ENCODE results near the gene ZNF565.

Gene ZNF565

DNA sequence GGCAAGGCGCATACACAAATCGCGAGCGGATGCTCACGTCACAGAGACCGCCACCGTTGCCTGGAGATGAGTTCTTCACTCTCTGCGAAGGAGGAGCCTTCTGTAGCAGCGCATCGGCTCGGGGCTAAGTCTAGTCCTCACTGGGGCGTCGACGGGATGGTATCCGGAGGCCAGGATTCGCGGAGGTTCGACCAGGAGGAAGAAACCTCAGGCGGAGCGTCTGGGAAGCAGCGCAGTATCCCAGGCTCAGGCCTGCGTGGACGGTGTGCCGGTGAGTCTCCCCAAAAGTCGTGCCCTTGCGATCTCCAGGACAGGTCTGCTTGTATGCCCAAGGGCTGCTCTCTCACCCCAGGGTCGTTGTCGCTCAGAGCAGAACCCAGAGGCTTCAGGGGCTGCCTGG is 40.9 kb upstream of the ZNF565 start:
- H3K4me3 ChIP-seq (ENCODE audit: low read depth, low read length), result no peak overlapping the region
- TF ChIP-seq, protein P1, sequence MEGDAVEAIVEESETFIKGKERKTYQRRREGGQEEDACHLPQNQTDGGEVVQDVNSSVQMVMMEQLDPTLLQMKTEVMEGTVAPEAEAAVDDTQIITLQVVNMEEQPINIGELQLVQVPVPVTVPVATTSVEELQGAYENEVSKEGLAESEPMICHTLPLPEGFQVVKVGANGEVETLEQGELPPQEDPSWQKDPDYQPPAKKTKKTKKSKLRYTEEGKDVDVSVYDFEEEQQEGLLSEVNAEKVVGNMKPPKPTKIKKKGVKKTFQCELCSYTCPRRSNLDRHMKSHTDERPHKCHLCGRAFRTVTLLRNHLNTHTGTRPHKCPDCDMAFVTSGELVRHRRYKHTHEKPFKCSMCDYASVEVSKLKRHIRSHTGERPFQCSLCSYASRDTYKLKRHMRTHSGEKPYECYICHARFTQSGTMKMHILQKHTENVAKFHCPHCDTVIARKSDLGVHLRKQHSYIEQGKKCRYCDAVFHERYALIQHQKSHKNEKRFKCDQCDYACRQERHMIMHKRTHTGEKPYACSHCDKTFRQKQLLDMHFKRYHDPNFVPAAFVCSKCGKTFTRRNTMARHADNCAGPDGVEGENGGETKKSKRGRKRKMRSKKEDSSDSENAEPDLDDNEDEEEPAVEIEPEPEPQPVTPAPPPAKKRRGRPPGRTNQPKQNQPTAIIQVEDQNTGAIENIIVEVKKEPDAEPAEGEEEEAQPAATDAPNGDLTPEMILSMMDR (IDR thresholded peaks at IDR 0.05; ENCODE audit: borderline replicate concordance, insufficient read depth, low read depth, low read length), result no peak

DNA sequence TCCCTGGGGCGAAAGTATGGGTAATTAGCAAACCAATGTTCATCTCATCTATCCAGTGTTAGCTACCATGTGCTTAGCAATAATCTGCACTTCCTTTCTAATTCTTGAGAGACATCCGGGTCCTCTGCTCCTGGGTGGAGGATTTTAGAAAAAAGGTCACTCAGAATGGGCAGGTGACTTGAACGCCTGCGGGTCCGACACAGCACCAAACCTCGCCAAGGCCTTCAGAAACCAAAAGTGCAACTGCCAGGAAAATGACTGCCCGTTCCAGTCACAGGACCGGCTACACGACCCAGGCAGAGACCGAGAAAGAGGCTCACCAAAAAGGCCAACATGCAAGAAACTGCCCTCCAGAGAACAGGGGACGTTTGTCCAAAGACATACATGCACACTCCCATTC is 40.4 kb upstream of the ZNF565 start:
- TF ChIP-seq, protein P1 (IDR thresholded peaks at IDR 0.05; ENCODE audit: borderline replicate concordance, insufficient read depth, low read depth, low read length), result no peak
- H3K4me3 ChIP-seq (ENCODE audit: low read depth, low read length), result no peak overlapping the region

DNA sequence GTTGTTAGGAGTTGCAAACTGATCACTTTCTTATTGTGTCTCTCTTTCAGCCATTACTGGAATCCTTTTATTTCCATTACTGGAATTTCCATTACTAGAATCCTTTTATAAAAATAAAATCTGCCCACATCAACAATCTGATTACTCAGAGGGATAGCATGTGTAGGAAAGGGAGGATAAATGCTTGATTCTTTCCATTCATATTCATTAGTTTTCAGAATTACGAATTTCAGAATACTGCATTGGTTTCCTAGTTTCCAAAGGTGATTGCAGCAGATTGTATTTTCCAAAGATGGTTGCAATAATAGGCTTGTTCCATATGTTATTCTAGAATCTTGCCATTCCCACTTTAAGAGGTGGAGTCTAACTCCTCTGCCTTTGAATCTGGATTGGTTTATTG is 37.6 kb upstream of the ZNF565 start:
- H3K4me3 ChIP-seq (ENCODE audit: low read depth, low read length), result no peak overlapping the region
- TF ChIP-seq, protein P1 (IDR thresholded peaks at IDR 0.05; ENCODE audit: borderline replicate concordance, insufficient read depth, low read depth, low read length), result no peak

DNA sequence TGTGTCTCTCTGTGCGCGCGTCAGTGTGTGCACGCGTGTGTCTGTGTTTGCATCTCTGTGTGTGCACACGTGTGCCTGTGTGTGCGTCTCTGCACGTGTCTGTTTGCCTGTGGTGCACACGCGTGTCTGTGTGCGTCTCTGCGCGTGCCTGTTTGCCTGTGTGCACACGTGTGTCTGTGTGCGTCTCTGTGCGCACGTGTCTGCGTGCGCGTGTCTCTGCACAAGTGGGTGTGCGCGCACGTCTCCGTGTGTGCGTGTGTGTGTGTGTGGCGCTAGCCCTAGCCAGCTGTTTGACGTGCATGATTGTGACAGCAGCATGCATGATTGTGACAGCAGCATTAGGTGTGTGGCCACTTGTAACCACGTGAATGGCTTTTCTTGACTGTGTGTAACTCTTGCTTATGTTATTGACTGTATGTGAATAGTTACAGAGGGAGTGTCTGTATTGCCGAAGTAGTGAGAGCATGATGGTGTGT is 31.6 kb upstream of the ZNF565 start:
- no peak overlapping the region for H3K4me3 ChIP-seq (ENCODE audit: low read depth, low read length)
- TF ChIP-seq, protein P1 (IDR thresholded peaks at IDR 0.05; ENCODE audit: borderline replicate concordance, insufficient read depth, low read depth, low read length), result no peak

DNA sequence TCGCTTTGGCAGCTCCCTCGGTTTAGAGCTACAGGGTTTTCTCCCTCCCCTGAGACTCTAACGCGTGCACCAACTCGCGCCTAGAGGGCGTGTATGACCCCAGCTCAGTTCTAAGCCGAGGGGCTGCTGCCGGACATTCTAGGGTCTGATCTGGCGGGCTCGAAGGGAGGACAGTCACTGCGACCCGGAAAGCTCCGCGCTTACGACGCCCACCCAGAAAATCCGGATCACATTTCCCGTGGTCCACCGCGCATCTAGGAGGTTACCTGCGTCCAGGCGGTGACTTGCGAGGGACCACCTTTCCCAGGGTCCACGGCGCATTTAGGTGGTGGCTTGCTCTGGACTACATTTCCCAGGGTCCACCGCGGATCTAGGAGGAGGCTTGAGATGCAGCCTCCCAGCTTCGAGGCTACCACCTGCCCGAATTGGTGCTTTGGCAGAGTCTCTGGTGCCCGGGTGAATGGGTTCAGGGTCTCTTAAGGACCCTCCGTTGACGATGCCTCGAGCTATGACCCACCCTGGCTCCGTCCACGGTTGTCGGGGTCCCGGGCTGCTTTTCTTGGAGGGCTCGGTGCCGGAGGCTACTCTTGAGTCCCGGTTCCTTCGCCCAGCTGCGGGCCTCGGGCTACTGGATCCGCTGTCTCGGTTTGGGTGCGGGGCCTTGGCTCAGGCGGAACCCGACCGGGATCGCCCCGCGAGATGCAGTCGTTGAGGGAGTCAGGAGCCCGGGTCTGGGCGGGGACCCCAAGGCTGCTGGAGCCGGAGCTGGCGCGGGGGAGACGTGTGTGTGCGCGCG is 30.9 kb upstream of the ZNF565 start:
- H3K4me3 ChIP-seq (ENCODE audit: low read depth, low read length), result no peak overlapping the region
- TF ChIP-seq, protein P1 (IDR thresholded peaks at IDR 0.05; ENCODE audit: borderline replicate concordance, insufficient read depth, low read depth, low read length), result no peak

DNA sequence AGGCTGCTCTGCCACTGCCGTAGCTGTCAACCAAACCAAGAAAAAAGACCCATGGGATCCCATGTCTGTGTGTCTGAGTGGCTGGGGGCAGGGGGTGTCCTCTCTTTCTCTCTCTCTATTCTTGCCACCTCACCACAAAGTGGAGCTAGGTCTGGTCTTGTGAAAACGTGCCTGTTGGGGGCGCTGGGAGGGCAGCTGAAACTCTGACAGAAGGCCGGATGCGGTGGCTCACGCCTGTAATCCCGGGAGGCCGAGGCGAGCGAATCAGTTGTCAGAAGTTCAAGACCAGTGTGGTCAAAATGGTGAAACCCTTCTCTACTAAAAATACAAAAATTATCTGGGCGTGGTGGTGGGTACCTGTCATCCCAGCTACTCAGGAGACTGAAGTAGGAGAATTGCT is 29.6 kb upstream of the ZNF565 start:
- TF ChIP-seq, protein P1 (IDR thresholded peaks at IDR 0.05; ENCODE audit: borderline replicate concordance, insufficient read depth, low read depth, low read length), result no peak
- no peak overlapping the region for H3K4me3 ChIP-seq (ENCODE audit: low read depth, low read length)

DNA sequence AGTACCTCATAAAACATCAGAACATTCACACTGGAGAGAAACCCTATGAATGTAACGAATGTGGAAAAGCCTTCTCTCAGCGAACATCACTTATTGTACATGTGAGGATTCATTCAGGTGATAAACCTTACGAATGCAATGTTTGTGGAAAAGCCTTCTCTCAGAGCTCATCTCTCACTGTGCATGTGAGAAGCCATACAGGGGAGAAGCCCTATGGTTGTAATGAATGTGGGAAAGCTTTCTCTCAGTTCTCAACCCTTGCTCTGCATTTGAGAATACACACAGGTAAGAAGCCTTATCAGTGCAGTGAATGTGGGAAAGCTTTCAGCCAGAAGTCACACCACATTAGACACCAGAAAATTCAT is 22.5 kb upstream of the ZNF565 start:
- TF ChIP-seq, protein P1 (IDR thresholded peaks at IDR 0.05; ENCODE audit: borderline replicate concordance, insufficient read depth, low read depth, low read length), result no peak
- H3K4me3 ChIP-seq (ENCODE audit: low read depth, low read length), result no peak overlapping the region

Data from GM12875 (cell line).